H7 (cell line): ENCODE data around the gene COX6B1. TPM values are rescaled to one million over a fixed set of nuclear protein-coding genes. Genes with fewer than 3 reads are reported as not detected.

Experiments used
- DNase-seq: peaks from one replicate; pipeline ENCODE4 v3.0.0; 2012
- H3K27me3 ChIP-seq: 2 replicates; pipeline ENCODE4 v1.6.0; 2011; ENCODE audit warnings: mild to moderate bottlenecking, low read length; ENCODE audit not compliant: control insufficient read depth, insufficient read depth
- H3K36me3 ChIP-seq: replicated peaks from 2 replicates; pipeline ENCODE4 v1.5.1; 2011; ENCODE audit warnings: low read length; ENCODE audit not compliant: control insufficient read depth, insufficient read depth
- H3K4me3 ChIP-seq: 2 replicates; pipeline ENCODE4 v1.5.1; 2011; ENCODE audit warnings: low read depth, mild to moderate bottlenecking, control low read depth, low read length, moderate library complexity; ENCODE audit not compliant: insufficient read depth
- total RNA-seq: library from RNA; depleted of rRNA; stranded (reverse); fragments of >200 nt; shearing (Covaris generic); gene quantifications from 2 replicates; pipeline ENCODE4 v1.2.3, GENCODE V29; 2014

Gene COX6B1
- total RNA-seq, 1 experiment from 2014 or later, result 605 TPM

DNA sequence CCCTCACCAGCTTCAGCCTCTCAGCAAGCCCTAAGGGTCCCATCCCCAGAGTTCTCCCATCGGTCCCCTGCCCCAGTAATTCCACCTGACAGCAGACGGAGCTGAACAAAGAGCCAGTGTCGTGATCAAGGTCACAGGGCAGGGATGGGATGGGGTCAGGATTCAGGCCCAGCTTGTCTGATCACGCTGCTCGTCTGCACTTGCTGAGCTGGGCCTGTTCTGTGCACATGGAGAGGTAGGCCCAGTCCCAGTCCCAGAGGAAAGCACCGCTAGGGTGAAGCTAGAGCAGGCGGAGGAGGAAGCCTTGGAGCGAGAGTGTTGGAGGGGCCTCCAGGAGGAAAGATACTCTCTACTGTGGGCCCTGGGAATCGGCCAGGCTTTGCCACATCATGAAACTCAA is 26.4 kb upstream of the COX6B1 start:
- H3K4me3 ChIP-seq, result no peak overlapping the region
- H3K27me3 ChIP-seq, result no peaks in the 10 kb centered on the region
- peaks cover 7% of the 10 kb centered on the region for H3K36me3 ChIP-seq
- DNase-seq, result no peak

DNA sequence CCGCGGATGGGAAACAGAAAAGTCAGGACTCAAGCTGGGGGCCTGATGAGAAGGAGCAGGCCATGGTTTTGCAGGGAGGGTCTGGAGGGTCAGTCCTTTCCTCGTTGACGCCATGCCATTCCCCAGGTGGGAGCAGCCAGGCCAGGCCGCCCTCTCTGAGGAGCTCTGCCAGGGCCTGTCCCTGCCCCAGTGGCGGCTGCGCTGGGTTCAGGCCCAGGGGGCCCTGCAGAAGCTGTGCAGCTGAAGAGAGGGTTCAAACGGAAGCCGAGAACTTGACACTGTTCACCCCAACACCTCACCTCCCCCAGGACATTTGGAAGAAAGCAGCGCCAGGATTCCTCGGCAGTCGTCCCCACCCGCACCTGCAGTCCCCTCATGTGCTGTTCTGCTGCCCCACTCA is 25.4 kb upstream of the COX6B1 start:
- Histone ChIP-seq H3K36me3 (peaks cover 6% of the 10 kb centered on the region), H3K4me3 (no peak overlapping the region), H3K27me3 (no peaks in the 10 kb centered on the region)
- DNase-seq, result no peak

DNA sequence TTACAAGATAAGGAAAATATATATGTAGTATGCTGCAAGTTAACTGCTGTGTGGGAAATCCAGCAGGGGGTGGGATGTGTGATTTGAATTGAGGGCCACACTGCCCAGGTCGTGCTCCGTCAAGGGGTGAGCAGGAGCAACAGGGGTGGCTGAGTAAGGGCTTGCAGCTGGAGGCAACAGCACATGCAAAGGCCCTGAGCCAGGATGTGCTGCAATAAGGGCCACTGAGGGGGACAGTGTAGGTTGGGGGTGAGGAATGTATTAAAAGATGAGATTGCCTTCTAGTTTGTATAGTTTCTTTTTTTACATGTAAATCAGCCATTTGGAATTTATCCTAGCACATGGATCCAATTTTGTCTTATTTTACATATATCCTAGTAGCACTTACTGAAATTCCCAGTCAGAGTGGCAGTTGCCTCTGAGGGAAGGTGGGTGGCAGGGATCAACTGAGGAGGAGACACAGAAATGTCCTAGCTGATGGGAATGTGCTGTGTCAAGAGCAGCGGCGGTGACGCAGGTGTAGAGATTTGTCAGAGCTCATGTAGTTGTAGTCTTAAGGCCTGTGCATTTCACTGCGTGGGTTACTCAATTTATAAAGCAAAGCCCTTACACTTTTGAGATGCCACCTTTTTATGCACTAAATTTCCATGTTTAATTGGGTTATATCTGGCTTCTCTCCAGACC is 24.7 kb upstream of the COX6B1 start:
- no peak overlapping the region for H3K4me3 ChIP-seq
- H3K27me3 ChIP-seq, result no peaks in the 10 kb centered on the region
- no peak for DNase-seq
- peaks cover 6% of the 10 kb centered on the region for H3K36me3 ChIP-seq

DNA sequence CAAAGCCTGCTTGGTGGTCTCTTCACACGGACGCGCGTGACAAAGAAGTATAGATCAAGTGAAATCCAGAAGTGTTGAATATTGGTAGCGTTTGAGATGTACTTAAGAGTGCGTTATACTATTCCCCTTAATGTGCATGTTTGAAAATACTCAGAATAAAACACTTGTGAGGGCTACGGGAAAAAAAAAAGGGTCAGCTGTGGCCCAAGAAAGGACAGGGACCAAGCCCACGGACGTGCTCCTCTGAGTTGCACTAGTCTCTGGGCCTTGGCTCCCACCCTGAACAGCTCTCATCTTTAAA is 19.9 kb upstream of the COX6B1 start:
- no peaks in the 10 kb centered on the region for H3K27me3 ChIP-seq

DNA sequence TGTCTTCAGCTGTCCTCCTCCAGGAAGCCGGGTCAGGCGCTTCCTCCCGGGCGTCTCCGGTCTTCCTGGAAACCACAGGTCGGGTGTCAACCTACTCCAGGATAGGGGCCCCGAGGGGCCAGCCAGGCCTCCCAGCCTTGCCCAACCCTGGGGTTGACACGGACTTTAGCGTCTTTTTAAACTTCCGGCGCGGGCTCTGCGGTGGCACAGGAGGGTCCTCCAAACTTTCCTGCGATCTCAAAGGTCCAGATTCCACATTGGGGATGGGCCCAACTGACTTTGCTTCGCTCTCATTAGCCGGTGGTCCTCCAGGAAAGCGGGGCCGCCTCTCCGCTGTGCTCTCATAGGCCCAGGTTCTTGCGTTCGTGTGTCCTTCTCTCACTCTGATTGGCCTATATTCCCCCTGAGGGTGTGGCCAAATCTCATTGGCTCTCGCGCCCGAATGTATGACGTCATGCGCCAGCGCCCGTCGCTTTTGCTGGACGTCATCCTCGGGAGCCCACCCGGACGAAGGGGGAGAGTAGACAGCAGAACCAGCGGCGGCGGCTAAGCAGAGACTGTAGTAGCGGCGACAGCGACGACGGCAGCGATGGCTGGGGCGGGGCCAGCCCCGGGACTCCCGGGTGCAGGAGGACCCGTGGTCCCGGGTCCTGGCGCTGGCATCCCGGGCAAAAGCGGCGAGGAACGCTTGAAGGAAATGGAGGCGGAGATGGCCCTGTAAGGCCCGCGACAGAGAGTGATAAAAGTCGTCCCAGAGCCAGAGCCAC is 19.4 kb upstream of the COX6B1 start, which contains the start of gene RBM42:
Gene RBM42, plus strand, starts transcription at position 472 of the 767 bp plus-strand sequence. Its CDS starts 118 bp downstream, at position 590.
- DNase-seq, result peak; percentile 99
- H3K27me3 ChIP-seq, result no peaks in the 10 kb centered on the region
- H3K4me3 ChIP-seq, result peak within 1 kb of the TSS; percentile 88

More for the DNA sequence above, 19.9 kb upstream of the COX6B1 start:
- no peak for DNase-seq
- Histone ChIP-seq H3K4me3 (peak overlapping the region; percentile 88), H3K36me3 (peaks cover 21% of the 10 kb centered on the region)

DNA sequence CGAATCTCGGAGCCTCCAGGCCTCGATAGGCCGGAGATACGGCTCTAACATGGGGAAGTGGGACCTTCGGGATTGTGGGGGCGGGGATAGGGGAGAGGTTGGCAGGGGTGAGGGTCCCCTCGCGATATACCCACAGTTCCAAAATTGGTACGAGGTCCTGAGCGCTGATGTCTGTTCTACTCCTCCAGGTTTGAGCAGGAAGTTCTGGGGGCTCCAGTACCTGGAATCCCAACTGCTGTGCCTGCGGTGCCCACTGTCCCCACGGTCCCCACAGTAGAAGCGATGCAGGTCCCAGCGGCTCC is 18.8 kb upstream of the COX6B1 start:
- peaks cover 23% of the 10 kb centered on the region for H3K36me3 ChIP-seq
- no peak for DNase-seq

More for the DNA sequence above, 19.4 kb upstream of the COX6B1 start, which contains the start of gene RBM42:
- peaks cover 21% of the 10 kb centered on the region for H3K36me3 ChIP-seq

DNA sequence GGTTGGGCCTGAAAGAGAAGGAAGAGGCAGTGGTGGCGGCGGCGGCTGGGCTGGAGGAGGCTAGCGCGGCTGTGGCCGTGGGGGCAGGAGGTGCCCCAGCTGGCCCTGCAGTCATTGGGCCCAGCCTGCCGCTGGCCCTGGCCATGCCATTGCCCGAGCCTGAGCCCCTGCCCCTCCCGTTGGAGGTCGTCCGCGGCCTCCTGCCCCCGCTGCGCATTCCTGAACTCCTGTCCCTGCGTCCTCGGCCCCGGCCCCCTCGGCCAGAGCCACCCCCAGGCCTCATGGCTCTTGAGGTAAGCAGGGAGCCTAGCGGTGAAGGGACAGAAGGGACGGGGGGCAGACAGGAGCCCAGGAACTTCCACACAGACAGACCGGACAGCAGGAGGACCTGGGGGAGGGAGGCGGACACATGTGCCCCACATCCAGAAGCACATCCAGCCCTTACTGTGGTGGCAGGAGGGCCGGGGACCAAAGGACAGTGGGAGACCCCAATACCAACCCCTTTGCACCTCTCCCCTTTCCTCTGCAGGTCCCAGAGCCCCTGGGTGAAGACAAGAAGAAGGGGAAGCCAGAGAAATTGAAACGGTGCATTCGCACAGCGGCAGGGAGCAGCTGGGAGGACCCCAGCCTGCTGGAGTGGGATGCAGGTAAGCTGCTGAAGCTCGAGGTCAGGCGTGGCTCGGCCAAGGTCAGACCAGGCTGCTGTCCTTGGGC is 14.2 kb upstream of the COX6B1 start:
- no peaks in the 10 kb centered on the region for H3K27me3 ChIP-seq
- peak; percentile 41 for DNase-seq
- H3K4me3 ChIP-seq, result no peak overlapping the region
- peaks cover 36% of the 10 kb centered on the region for H3K36me3 ChIP-seq

More for the DNA sequence above, 18.8 kb upstream of the COX6B1 start:
- Histone ChIP-seq H3K4me3 (peak overlapping the region; percentile 88), H3K27me3 (no peaks in the 10 kb centered on the region)

DNA sequence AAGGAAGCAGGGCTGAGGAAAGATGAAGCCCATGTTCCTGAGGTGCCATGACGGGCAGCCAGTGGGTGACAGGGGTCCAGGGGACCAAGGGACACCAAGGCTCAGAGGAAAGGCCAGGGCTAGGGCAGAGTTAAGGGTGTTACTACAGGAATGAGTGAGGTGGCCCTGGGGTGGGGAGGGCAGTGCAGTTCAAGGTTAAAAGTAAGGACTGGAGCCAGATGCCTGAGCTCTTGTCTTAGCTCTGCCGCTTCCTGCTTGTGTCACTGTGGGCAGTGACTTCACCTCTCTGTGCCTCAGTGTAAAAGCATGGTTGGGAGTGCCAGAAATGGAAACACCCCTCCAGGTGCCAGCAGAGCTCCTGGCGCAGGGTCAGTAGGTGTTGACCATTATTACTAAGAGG is 11.5 kb upstream of the COX6B1 start:
- DNase-seq, result no peak
- H3K27me3 ChIP-seq, result no peaks in the 10 kb centered on the region
- H3K4me3 ChIP-seq, result no peak overlapping the region
- peaks cover 23% of the 10 kb centered on the region for H3K36me3 ChIP-seq

DNA sequence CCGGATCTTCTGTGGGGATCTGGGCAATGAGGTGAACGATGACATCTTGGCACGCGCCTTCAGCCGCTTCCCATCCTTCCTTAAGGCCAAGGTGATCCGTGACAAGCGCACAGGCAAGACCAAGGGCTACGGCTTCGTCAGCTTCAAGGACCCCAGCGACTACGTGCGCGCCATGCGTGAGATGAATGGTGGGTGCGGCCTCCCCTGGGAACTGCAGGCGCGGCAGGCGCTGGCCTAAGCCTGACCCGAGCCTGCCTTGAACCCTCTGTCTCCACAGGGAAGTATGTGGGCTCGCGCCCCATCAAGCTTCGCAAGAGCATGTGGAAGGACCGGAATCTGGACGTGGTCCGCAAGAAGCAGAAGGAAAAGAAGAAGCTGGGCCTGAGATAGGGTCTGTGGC is 11.0 kb upstream of the COX6B1 start:
- Histone ChIP-seq H3K36me3 (peaks cover 22% of the 10 kb centered on the region), H3K4me3 (no peak overlapping the region), H3K27me3 (peaks cover under 1% of the 10 kb centered on the region; the same call in 1 of the 2 replicates)
- no peak for DNase-seq

DNA sequence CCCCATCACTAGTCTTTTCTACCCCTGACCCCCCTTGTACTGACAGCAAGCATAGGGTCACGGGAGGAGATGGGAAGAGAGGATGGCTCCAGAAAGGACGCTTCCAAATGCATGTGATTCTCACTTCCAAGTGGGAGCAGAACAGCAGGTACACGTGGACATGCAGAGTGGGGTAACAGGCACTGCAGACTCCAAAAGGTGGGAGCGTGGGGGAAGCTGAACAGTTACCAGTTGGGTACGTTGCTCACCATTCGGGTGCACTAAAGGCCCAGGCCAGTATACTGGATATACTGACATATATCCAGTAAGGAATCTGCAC is 8.8 kb upstream of the COX6B1 start:
- Histone ChIP-seq H3K4me3 (no peak overlapping the region), H3K36me3 (peaks cover 13% of the 10 kb centered on the region), H3K27me3 (peaks cover 8% of the 10 kb centered on the region)
- DNase-seq, result no peak

DNA sequence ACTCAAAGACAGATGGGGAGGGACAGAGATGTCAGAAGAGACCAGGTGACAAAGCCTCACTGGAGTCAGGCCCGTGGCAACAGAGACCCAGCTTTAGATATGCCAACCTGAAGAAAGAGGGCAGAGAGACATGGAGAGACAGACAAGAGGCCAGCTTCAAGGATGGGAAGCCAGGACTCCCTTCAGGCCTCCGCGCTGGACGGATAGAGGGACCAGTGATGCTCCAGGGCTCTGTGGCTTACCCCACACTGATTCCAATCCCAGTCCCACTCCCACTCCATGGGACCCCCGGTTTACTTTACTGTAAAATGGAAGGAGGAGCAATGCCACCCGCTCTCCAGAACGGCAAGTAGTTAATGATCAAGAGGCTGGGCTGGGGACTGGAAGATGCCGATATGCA is 8.3 kb upstream of the COX6B1 start:
- DNase-seq, result no peak
- H3K36me3 ChIP-seq, result peaks cover 13% of the 10 kb centered on the region
- no peak overlapping the region for H3K4me3 ChIP-seq
- peaks cover 8% of the 10 kb centered on the region for H3K27me3 ChIP-seq

DNA sequence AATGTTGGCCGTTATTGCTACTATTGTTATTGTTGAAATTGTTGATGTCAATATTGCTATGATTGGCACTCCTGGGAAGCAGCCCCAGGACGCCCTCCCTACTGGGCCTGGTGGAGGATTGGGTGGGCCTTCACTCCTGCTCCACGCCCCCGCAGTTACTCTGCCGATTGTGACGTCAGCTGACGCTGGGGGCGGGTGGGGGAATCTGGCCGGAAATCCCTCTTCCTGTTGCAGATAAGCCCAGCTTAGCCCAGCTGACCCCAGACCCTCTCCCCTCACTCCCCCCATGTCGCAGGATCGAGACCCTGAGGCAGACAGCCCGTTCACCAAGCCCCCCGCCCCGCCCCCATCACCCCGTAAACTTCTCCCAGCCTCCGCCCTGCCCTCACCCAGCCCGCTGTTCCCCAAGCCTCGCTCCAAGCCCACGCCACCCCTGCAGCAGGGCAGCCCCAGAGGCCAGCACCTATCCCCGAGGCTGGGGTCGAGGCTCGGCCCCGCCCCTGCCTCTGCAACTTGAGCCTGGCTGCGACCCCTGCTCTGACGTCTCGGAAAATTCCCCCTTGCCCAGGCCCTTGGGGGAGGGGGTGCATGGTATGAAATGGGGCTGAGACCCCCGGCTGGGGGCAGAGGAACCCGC is 6.5 kb upstream of the COX6B1 start, which contains the start of gene ETV2:
Gene ETV2, plus strand, starts transcription at position 231 of the 637 bp plus-strand sequence. CDS start 716 bp downstream, outside the sequence.
- Histone ChIP-seq H3K36me3 (peaks cover 7% of the 10 kb centered on the region), H3K27me3 (peaks cover 10% of the 10 kb centered on the region), H3K4me3 (0 out of 2 replicates have a peak within 1 kb of the TSS, but pooled peaks have one; percentile 9)
- DNase-seq, result peak; percentile 86

DNA sequence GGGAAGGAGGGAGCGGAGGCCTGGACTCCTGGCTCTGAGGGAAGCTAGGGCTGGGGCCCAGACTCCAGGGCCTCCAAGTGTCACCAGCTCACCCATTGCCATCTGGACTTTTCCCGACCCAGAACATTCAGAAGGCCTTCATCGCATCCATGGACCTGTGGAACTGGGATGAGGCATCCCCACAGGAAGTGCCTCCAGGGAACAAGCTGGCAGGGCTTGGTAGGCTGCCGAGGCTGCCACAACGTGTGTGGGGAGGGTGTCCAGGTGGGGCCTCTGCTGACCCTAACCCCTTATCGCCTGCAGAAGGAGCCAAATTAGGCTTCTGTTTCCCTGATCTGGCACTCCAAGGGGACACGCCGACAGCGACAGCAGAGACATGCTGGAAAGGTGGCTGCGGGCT is 5.8 kb upstream of the COX6B1 start:
- H3K4me3 ChIP-seq, result no peak overlapping the region
- peaks cover 2% of the 10 kb centered on the region for H3K36me3 ChIP-seq
- peaks cover 10% of the 10 kb centered on the region for H3K27me3 ChIP-seq
- DNase-seq, result no peak

DNA sequence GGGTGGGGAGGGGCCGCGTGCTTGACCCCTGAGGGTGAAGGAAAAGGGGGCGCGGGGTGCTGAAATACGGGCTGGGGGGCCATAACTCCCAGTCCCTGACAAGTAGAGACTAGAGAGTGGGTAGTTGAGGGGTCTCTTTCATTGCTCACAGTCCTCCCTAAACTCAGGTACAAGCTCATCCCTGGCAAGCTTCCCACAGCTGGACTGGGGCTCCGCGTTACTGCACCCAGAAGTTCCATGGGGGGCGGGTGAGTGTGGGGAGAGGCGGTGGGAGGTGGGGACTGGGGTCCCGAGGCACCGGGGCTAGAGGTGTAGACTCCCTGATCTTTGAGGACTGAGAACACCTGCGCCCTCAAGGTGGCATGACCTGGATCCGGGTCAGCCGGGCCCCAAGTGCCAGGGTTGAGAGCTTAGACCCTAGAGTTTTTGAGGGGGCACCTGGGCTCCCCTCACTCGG is 5.3 kb upstream of the COX6B1 start:
- DNase-seq, result no peak
- peaks cover 10% of the 10 kb centered on the region for H3K27me3 ChIP-seq
- H3K36me3 ChIP-seq, result no peaks in the 10 kb centered on the region; the same call in 1 of the 2 replicates

More for the DNA sequence above, 5.3 kb upstream of the COX6B1 start:
- peak overlapping the region; percentile 60 for H3K4me3 ChIP-seq
